ENCODE measurements around the gene COL26A1.
"Not testable (repeated sequence)": the region's sequence is repeated elsewhere in the genome, so short reads cannot be mapped to it uniquely, and the experiment has no call there.

COL26A1 gene

DNA sequence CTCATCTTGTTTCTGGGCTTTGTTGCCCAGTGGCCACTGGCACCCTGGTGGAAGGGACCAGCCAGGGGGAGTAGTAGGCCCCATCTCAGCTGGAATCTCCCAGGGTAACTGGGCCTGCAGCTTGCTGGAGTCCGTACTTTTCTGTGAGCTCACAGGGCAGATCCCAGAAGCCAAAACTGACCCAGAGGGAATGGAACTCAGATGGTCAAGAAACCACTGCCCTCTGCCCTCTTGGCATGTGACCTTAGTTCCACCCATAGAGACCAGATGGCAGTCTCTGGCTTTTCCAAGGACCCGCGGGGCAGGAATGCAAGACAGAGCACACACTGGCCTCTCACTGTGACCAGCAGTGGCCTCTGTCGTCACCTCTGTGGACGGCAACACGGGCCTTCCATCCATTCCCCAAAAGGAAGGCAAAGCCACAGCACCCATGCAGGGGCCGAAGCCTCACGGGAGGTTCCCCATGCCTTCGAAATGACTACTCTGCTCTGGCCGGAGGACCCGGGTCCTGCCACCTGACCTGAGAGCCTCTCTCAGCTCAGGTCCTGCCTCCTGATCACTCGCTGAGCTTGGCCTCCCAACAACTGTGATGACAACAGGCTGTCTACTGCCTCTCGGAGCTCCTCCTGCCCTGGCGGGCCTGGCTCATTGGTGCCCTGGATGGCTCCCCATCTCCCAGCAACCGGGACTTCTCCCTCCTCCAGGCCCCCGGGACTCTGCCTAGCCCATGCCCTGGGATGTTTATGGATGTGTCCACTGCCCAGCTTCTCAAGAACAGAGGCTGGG is 236.5 kb downstream of the COL26A1 start:
- DNase-seq (ENCODE audit: low read depth) = no peak

DNA sequence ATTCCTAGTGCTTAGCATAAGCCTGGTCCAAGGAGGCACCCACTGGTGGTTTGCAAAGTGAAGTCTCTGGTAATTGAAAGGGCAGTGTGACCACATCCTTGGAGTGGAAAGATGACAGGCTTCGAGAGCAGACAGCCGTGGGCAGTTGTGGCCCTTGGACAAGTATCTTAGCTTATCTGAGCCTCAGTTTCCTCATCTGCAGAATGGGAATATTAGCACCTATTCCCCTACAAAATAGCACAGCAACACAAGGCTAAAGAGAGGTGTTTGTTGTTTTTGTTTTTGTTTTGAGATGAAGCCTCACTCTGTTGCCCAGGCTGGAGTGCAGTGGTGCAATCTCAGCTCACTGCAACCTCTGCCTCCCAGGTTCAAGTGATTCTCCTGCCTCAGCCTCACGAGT is 237.1 kb downstream of the COL26A1 start:
- no peak for DNase-seq (ENCODE audit: low read depth)

DNA sequence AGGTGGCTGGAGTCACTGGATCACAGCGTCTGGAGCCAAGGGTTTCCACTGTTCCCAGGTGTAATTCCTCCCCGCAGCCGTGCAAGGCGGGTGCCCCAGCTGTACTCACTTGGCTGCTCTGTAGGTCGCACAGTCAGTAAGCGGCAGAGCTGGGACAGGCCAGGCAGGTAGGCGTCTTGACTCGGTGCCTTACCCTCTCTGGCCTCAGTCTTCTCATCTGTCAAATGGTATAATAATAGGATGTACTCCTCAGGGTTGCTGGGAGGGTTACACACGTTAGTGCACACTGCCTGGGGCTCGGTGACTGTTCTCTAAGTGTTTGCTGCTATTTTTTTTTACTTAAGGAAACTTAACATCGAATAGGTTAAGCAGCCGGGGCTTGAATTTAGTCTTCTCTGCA is 239.4 kb downstream of the COL26A1 start:
- DNase-seq (ENCODE audit: low read depth) = no peak

DNA sequence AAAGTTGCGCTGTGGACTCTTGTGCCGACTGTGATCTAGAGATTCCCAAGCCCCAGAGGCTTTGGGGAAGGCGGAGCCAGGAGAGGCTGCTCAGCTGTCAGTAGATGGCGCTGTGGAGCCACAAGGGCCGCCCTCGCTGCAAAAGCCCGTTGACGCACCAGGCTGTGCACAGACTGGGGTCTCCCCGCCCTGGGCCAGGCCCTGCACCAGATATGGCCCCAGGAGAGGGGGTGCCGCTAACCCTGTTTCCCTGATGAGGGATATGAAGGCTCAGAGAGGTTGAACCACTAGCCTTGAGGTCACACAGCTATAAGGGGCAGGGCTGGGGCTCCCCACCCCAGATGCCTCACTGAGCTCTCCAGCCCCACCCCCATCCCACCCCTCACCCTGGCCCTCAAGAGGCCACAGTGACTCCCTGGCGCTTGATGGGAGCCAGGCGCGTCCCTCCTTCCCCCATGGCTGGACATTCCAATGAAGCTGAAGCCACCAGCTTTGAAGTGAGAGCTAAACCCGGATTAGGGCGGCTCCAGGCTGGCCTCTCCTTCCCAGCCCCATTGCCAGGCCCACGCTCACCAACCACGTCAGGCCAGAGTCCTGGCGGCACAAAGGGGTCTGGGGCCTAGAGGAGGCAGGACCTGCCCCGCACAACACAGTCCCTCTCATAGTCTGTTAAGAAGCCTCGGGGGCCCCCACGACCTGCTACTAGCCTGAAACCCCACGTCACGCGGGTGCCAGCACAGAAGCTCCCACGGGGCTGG is 240.0 kb downstream of the COL26A1 start:
- DNase-seq (ENCODE audit: low read depth) = peak; percentile 49

DNA sequence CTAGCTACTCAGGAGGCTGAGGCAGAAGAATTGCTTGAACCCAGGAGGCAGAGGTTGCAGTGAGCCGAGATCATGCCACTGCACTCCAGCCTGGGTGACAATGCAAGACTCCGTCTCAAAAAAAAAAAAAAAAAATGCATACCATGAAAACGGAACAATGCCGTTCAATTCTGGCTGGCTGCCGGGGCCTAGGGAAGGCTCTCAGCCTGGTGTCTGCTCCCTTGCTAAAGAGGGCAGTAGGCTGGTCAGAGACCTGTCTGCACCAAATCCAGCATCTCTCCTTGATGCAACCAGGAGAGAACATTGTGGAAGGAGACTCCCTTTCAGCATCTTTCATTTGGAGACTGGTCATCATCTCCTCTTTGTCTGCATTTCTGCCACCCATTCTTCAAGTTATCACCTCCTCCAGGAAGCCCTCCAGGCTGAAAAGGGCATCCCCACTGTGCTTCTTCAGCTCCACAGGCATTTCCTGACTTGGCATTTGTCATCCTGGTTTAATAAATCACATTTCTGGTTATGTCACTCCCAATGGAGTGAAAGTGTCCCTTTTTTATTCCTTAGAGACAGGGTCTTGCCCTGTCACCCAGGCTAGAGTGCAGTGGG is 241.8 kb downstream of the COL26A1 start:
- DNase-seq (ENCODE audit: low read depth) = no peak

DNA sequence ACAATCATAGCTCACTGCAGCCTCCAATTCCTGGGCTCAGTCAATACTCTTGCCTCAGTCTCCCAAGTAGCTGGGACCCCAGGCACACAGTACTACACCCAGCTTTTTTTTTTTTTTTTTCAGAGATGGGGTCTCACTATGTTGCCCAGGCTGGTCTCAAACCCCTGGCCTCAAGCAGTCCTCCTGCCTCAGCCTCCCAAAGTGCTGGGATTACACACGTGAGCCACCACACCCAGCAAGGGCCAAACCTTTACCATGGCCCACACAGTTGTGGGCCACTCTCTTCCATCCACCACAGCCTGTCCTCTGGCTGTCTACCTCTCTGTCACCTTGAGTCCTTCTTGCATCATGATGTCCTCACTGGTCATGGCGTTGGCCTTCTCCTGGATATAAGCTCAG is 242.3 kb downstream of the COL26A1 start:
- not testable (repeated sequence) for DNase-seq (ENCODE audit: low read depth)

DNA sequence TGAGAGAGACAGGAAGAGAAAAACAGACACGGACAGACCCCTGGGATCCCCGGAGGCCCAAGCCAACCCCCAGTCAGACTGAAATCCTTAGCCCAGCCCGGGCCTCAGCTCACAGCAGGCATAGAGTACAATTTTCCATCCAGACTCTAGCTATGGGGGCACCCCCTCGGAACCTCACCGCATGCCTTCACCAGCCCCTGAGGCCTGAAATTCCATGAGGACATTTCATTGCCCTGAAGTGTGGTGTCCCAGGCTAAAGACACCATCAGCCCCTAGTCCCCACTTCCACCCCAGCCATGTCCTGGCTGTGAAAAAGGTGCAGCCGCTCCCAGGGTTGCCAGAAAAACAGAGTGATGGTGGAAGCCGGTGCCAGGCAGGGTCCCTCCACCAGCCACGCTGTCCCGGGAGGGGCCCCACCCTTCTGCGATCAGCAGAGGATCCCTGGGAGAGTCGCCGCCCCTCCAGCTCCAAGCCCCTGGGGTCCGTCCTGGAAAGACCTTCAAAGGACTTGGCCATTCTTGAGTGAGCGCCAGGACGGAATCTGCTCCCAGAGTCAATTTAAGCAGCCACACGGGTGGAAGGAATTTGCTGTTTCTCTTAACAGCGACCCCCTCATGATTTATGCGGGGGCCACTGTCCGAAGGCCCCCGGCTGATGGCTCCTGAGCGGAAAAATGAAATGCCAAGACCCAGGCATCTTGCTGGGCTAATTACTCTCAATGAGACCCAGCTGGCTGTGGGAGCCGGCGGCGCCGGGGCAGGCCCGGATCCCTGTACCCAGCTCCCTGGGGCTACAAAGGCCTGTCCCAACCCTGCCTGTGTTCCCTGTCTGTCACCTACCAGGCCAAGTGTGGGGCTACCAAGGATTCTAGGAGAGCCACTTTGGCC is 243.2 kb downstream of the COL26A1 start:
- DNase-seq (ENCODE audit: low read depth) = no peak

DNA sequence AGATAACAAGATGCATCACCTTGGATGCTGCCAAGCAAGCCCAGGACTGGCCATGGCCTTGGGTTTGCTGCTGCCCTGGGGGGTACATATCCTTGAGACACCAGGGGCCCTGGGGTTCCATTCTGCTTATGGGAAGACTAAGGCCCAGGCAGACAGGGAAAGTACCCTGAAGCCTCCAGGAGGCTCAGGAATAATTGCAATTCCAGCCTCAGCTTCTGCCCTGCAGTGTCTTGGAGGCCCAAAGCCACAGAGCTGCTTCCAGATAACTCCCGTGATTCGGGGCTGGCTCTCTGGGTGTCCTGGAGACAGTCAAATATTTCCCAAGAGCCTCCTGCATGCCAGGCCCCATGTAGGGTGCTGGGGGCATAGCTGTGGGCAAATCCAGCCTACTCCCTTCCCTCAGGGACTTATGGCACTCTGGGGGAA is 243.8 kb downstream of the COL26A1 start:
- DNase-seq (ENCODE audit: low read depth) = no peak
